Measurements from ENCODE around the gene PLSCR5. TPM values are rescaled to one million over a fixed set of nuclear protein-coding genes. Genes with fewer than 3 reads are reported as not detected.

The PLSCR5 gene
- total and polyA plus RNA-seq, 10 of the 15 experiments (the other 5 are each of a cell fraction or from before 2014, with no cell fraction given): 0.06 TPM; not detected in 9

DNA sequence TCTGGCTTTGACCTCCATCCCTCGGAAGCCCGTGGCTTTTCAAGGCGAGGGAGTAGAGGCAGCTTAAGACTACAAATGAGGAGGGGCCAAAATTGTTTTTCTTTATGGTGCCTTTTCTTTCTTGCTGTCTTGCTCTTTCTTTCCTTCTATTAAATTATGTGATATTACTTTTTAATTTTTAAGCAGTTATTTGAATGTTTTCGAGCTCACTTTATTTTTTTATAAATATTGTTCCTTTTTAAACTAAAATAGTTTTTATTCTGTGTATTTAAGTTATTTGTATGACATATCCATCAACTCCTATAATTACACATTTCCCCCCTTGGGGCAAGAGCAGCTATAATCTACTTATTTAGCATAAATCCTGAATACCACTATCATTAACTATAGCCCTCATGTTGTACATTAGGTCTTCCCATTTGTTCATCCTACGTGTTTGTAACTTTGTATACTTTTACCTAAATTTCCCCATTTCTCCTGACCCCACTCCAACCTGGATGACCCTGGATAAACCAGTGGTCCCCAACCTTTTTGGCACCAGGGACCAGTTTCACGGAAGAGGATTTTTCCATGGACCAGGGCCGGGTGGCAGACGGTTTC, 60.1 kb downstream of the PLSCR5 start (continued):
- no peak for TF ChIP-seq SREBF2 (IDR thresholded peaks at IDR 0.05; ENCODE audit: low read length)
- TF ChIP-seq, protein P1, sequence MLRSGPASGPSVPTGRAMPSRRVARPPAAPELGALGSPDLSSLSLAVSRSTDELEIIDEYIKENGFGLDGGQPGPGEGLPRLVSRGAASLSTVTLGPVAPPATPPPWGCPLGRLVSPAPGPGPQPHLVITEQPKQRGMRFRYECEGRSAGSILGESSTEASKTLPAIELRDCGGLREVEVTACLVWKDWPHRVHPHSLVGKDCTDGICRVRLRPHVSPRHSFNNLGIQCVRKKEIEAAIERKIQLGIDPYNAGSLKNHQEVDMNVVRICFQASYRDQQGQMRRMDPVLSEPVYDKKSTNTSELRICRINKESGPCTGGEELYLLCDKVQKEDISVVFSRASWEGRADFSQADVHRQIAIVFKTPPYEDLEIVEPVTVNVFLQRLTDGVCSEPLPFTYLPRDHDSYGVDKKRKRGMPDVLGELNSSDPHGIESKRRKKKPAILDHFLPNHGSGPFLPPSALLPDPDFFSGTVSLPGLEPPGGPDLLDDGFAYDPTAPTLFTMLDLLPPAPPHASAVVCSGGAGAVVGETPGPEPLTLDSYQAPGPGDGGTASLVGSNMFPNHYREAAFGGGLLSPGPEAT (IDR thresholded peaks at IDR 0.05; ENCODE audit: low read depth): no peak
- no peak for TF ChIP-seq SREBF1 (IDR thresholded peaks at IDR 0.05; ENCODE audit: low read length)
- TF ChIP-seq, protein P2, sequence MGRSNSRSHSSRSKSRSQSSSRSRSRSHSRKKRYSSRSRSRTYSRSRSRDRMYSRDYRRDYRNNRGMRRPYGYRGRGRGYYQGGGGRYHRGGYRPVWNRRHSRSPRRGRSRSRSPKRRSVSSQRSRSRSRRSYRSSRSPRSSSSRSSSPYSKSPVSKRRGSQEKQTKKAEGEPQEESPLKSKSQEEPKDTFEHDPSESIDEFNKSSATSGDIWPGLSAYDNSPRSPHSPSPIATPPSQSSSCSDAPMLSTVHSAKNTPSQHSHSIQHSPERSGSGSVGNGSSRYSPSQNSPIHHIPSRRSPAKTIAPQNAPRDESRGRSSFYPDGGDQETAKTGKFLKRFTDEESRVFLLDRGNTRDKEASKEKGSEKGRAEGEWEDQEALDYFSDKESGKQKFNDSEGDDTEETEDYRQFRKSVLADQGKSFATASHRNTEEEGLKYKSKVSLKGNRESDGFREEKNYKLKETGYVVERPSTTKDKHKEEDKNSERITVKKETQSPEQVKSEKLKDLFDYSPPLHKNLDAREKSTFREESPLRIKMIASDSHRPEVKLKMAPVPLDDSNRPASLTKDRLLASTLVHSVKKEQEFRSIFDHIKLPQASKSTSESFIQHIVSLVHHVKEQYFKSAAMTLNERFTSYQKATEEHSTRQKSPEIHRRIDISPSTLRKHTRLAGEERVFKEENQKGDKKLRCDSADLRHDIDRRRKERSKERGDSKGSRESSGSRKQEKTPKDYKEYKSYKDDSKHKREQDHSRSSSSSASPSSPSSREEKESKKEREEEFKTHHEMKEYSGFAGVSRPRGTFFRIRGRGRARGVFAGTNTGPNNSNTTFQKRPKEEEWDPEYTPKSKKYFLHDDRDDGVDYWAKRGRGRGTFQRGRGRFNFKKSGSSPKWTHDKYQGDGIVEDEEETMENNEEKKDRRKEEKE (IDR thresholded peaks at IDR 0.05): no peak
- TF ChIP-seq PAX8 (IDR thresholded peaks at IDR 0.05): no peak
- no peak for TF ChIP-seq HDGF (IDR thresholded peaks at IDR 0.05)
- TF ChIP-seq KLF5 (IDR thresholded peaks at IDR 0.05; ENCODE audit: partially characterized antibody): no peak
- TF ChIP-seq ZNF384 (IDR thresholded peaks at IDR 0.05; ENCODE audit: borderline replicate concordance, low read depth, low read length): no peak
- TF ChIP-seq POLR2AphosphoS5 (IDR thresholded peaks at IDR 0.05; ENCODE audit: low read length): no peak
- TF ChIP-seq ATF7 (IDR thresholded peaks at IDR 0.05; ENCODE audit: low read depth): no peak
- TF ChIP-seq ZNF24 (IDR thresholded peaks at IDR 0.05): no peak
- TF ChIP-seq POLR2A (IDR thresholded peaks at IDR 0.05; ENCODE audit: low read depth, low read length): no peak
- TF ChIP-seq, protein P3, sequence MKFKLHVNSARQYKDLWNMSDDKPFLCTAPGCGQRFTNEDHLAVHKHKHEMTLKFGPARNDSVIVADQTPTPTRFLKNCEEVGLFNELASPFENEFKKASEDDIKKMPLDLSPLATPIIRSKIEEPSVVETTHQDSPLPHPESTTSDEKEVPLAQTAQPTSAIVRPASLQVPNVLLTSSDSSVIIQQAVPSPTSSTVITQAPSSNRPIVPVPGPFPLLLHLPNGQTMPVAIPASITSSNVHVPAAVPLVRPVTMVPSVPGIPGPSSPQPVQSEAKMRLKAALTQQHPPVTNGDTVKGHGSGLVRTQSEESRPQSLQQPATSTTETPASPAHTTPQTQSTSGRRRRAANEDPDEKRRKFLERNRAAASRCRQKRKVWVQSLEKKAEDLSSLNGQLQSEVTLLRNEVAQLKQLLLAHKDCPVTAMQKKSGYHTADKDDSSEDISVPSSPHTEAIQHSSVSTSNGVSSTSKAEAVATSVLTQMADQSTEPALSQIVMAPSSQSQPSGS (IDR thresholded peaks at IDR 0.05; ENCODE audit: low read length): no peak
